Heart left ventricle (tissue), 13 donors: ENCODE results near the gene PAWR.

Source experiments
- CTCF ChIP-seq, 12 donors: fragments of 200-600 bp; sonication (generic) in 4 of 12; IDR thresholded peaks; one replicate each; pipeline versions ENCODE4 v1.5.0 to v1.8.0; 2018 to 2022; ENCODE audit warnings: antibody characterized with exemption in 12 of 12, mild to moderate bottlenecking in 5 of 12
- POLR2A ChIP-seq, 2 donors: fragments of 450-650 bp; IDR thresholded peaks; one replicate each; pipeline ENCODE4 v1.6.1; 2017; ENCODE audit warnings: antibody characterized with exemption in 2 of 2, mild to moderate bottlenecking in 2 of 2, moderate library complexity in 2 of 2
- donor health status: ischemic (EF 13 %, LVEDD 7.1; RV severe dilation, severe dysfunction).
- donor health status: DM: no; HTN: yes; CAD: no.
- donor health status: DM: no; HTN: no; CAD: no.
- donor health status: ischemic (EF 25% LVEDD 6.9; RV normal size, moderate dysfunction).
- donor health status: ischemic (EF 25% LVEDD 5.7; RV mildly dilated, moderate dysfunction).
- donor health status: ischemic (EF 35%, LVEDD 5.7; RV mildly dilated, moderate dysfunction).
- donor health status: nonischemic (EF 11% LVEDD 7.7; RV severe dilation, severe dysfunction).
- donor health status: DM: yes; HTN: yes; CAD: no.
- donor health status: PGD.
- donor health status: ischemic (EF 29% LVEDD 5.4; RV normal size, mild dysfunction).
- donor health status: nonischemic (EF 23%, LVEDD 6.1; RV moderate dilation, normal function).

- TF ChIP-seq POLR2A (IDR thresholded peaks at IDR 0.05) (no peak), CTCF (IDR thresholded peaks at IDR 0.05) (no peak)
These were observed 10.7 kb downstream of the PAWR start for GRCh38 chr12:79680051-79680450.
